Loucy (cell line): ENCODE results near the gene HOXA9.

ENCODE experiments used
- CTCF ChIP-seq: fragments of 200-600 bp; sonication (generic); conservative IDR thresholded peaks from 2 replicates; pipeline ENCODE4 v1.5.1; 2014; ENCODE audit warnings: mild to moderate bottlenecking, antibody characterized with exemption, low read length
- EZH2phosphoT487 ChIP-seq: fragments of 200-600 bp; IDR thresholded peaks from 2 replicates; pipeline ENCODE4 v1.6.1; 2018; ENCODE audit warnings: antibody characterized with exemption, mild to moderate bottlenecking, moderate library complexity, borderline replicate concordance

- TF ChIP-seq EZH2phosphoT487 (no peak), CTCF (no peak)
These were observed 20.7 kb upstream of the HOXA9 start for GRCh38 chr7:27185854-27186667.
